Stomach (tissue), 4 donors: ENCODE data around the gene ZPLD1.

Source experiments
- POLR2A ChIP-seq, 4 donors: fragments of 450-650 bp; IDR thresholded peaks; one replicate each; pipeline ENCODE4 v1.6.1; 2016; ENCODE audit warnings: antibody characterized with exemption in 4 of 4, control low read depth in 2 of 4, mild to moderate bottlenecking in 1 of 4, moderate library complexity in 1 of 4
- POLR2AphosphoS5 ChIP-seq, 3 donors: sonication (generic); formaldehyde crosslinking; IDR thresholded peaks; one replicate each; pipeline ENCODE4 v1.6.1; 2016; ENCODE audit warnings: antibody characterized with exemption in 3 of 3
- TF ChIP-seq, protein P1 (sequence below), 7 experiments: fragments of 450-650 bp in 4 of 7; fragments of 200-600 bp in 3 of 7; sonication (generic) in 3 of 7; IDR thresholded peaks; one replicate each; pipeline ENCODE4 v1.5.1; 2016 to 2019; ENCODE audit warnings: antibody characterized with exemption in 7 of 7, control low read depth in 2 of 7, mild to moderate bottlenecking in 1 of 7

DNA sequence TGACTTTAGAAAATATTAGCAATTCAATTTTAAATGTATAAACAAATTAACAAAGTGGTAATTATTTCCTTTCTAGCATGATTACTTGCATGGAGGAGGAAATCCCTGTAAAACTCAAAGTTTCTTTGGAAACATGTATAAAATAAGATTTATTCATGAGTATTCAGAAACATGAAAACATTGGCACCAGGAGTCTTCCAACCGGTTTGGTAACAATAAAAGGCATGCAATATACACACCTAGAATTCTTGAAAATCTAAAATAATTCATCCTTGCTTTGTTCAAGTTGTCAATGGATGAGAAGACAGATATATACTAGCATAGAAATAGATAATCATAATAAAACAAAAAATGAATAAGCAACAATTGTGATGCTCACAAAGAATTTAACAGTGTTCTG, 76.4 kb downstream of the ZPLD1 start:
- TF ChIP-seq, protein P1, sequence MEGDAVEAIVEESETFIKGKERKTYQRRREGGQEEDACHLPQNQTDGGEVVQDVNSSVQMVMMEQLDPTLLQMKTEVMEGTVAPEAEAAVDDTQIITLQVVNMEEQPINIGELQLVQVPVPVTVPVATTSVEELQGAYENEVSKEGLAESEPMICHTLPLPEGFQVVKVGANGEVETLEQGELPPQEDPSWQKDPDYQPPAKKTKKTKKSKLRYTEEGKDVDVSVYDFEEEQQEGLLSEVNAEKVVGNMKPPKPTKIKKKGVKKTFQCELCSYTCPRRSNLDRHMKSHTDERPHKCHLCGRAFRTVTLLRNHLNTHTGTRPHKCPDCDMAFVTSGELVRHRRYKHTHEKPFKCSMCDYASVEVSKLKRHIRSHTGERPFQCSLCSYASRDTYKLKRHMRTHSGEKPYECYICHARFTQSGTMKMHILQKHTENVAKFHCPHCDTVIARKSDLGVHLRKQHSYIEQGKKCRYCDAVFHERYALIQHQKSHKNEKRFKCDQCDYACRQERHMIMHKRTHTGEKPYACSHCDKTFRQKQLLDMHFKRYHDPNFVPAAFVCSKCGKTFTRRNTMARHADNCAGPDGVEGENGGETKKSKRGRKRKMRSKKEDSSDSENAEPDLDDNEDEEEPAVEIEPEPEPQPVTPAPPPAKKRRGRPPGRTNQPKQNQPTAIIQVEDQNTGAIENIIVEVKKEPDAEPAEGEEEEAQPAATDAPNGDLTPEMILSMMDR (IDR thresholded peaks at IDR 0.05), result no peak
- TF ChIP-seq POLR2A (IDR thresholded peaks at IDR 0.05) (no peak), POLR2AphosphoS5 (IDR thresholded peaks at IDR 0.05) (no peak)
